Daoy (cell line): ENCODE measurements around the gene CCL19. TPM values are rescaled to one million over a fixed set of nuclear protein-coding genes. Genes with fewer than 3 reads are reported as not detected.

Source experiments
- DNase-seq: peaks from one replicate; pipeline ENCODE4 v3.0.0-alpha.2; 2015; ENCODE audit warnings: low read depth
- total RNA-seq: library from RNA; depleted of rRNA; stranded (reverse); fragments of >200 nt; shearing (Covaris generic); gene quantifications from 2 replicates; pipeline ENCODE4 v1.2.3, GENCODE V29; 2014

The CCL19 gene
- total RNA-seq, 1 experiment from 2014 or later, result not detected

- no peak for DNase-seq
These were observed 3.7 kb upstream of the CCL19 start for GRCh38 chr9:34694811-34695210.

GRCh38 chr9:34693560-34693959 lies 2.5 kb upstream of the CCL19 start:
- no peak for DNase-seq

GRCh38 chr9:34691936-34692315 lies 850 bp upstream of the CCL19 start:
- no peak for DNase-seq

- no peak for DNase-seq
These were observed 1.6 kb downstream of the CCL19 start for GRCh38 chr9:34689512-34689911.

GRCh38 chr9:34689116-34689470 lies 2.0 kb downstream of the CCL19 start:
- DNase-seq, result no peak

- DNase-seq, result no peak
These were observed 2.6 kb downstream of the CCL19 start for GRCh38 chr9:34688329-34689115.

GRCh38 chr9:34687276-34688030 lies 3.6 kb downstream of the CCL19 start:
- DNase-seq, result no peak

GRCh38 chr9:34686732-34687131 lies 4.3 kb downstream of the CCL19 start:
- DNase-seq, result no peak

- DNase-seq, result no peak
These were observed 4.8 kb downstream of the CCL19 start for GRCh38 chr9:34686231-34686630.

- no peak for DNase-seq
These were observed 5.5 kb downstream of the CCL19 start for GRCh38 chr9:34685591-34685990.

GRCh38 chr9:34684816-34685215 lies 6.3 kb downstream of the CCL19 start:
- DNase-seq, result no peak

GRCh38 chr9:34684145-34684544 lies 6.9 kb downstream of the CCL19 start:
- no peak for DNase-seq

- no peak for DNase-seq
These were observed 15.2 kb downstream of the CCL19 start for GRCh38 chr9:34675869-34676268.

GRCh38 chr9:34675048-34675714 lies 15.9 kb downstream of the CCL19 start:
- DNase-seq, result peak; percentile 80

- DNase-seq, result no peak
These were observed 16.6 kb downstream of the CCL19 start for GRCh38 chr9:34674440-34674839.

- no peak for DNase-seq
These were observed 19.8 kb downstream of the CCL19 start for GRCh38 chr9:34671307-34671706.

- no peak for DNase-seq
These were observed 21.1 kb downstream of the CCL19 start for GRCh38 chr9:34669809-34670562.

- DNase-seq, result peak; percentile 95
These were observed 25.5 kb downstream of the CCL19 start for GRCh38 chr9:34665381-34666250.

GRCh38 chr9:34665067-34665380 lies 26.1 kb downstream of the CCL19 start:
- DNase-seq, result no peak

GRCh38 chr9:34664281-34665066 lies 26.6 kb downstream of the CCL19 start:
- peak; percentile 80 for DNase-seq

- no peak for DNase-seq
These were observed 27.8 kb downstream of the CCL19 start for GRCh38 chr9:34663303-34663605.
